Right atrium auricular region (tissue), 2 donors: ENCODE data around the gene MAN1B1. TPM values are rescaled to one million over a fixed set of nuclear protein-coding genes. Genes with fewer than 3 reads are reported as not detected.

Source experiments
- DNase-seq: peaks from one replicate; pipeline ENCODE4 v3.0.0-alpha.2; 2019; ENCODE audit warnings: low spot score
- H3K27ac ChIP-seq, 2 donors: fragments of 200-600 bp; sonication (generic); 1 replicate in 1 of 2; 2 replicates in 1 of 2; pipeline ENCODE4 v1.5.1; 2016 to 2019
- H3K27me3 ChIP-seq, 2 donors: fragments of 200-600 bp; sonication (generic); one replicate each; pipeline versions ENCODE4 v1.5.1 to v1.6.0; 2017 to 2019
- H3K36me3 ChIP-seq: fragments of 200-600 bp; sonication (generic); one replicate; pipeline ENCODE4 v1.5.1; 2016
- H3K4me1 ChIP-seq, 2 donors: fragments of 200-600 bp; sonication (generic); one replicate each; pipeline versions ENCODE4 v1.5.1 to v1.6.0; 2017 to 2019
- H3K4me3 ChIP-seq, 2 donors: fragments of 200-600 bp; sonication (generic); 1 replicate in 1 of 2; 2 replicates in 1 of 2; pipeline ENCODE4 v1.5.1; 2017 to 2019; ENCODE audit warnings: mild to moderate bottlenecking in 1 of 2, moderate library complexity in 1 of 2
- H3K9me3 ChIP-seq, 2 donors: fragments of 200-600 bp; sonication (generic); one replicate each; pipeline ENCODE4 v1.5.1; 2019
- CTCF ChIP-seq, 2 donors: fragments of 200-600 bp; sonication (generic); IDR thresholded peaks; one replicate each; pipeline ENCODE4 v1.5.1; 2019; ENCODE audit warnings: antibody characterized with exemption in 2 of 2
- total RNA-seq, 2 donors: library from RNA; depleted of rRNA; stranded (reverse); fragments of >200 nt; gene quantifications; one replicate each; pipeline ENCODE4 v1.1.0, GENCODE V29; 2016

MAN1B1 gene
- total RNA-seq, 2 donors from 2014 or later, result 20.9 to 26.8 TPM

GRCh38 chr9:137070906-137071275 is 15.9 kb upstream of the MAN1B1 start:
- no peak for TF ChIP-seq CTCF (IDR thresholded peaks at IDR 0.05)
- H3K4me1 ChIP-seq, result peaks cover 0 to 11% of the 10 kb centered on the region in 2 donors
- H3K9me3 ChIP-seq, result no peaks in the 10 kb centered on the region
- H3K4me3 ChIP-seq, result peak overlapping the region; percentile 29 to 50
- peak overlapping the region; percentile 73 to 78 for H3K27ac ChIP-seq
- no peaks in the 10 kb centered on the region for H3K36me3 ChIP-seq
- DNase-seq, result no peak
- H3K27me3 ChIP-seq, result peaks cover 0 to 3% of the 10 kb centered on the region in 2 donors

- DNase-seq, result no peak
- Histone ChIP-seq H3K4me3 (peak overlapping the region in 1 of 2 donors; percentile 50), H3K27ac (peak overlapping the region; percentile 73 to 78), H3K36me3 (no peaks in the 10 kb centered on the region), H3K27me3 (peaks cover 0 to 3% of the 10 kb centered on the region in 2 donors), H3K9me3 (no peaks in the 10 kb centered on the region), H3K4me1 (peaks cover 0 to 11% of the 10 kb centered on the region in 2 donors)
- TF ChIP-seq CTCF (IDR thresholded peaks at IDR 0.05), result no peak
Measured at GRCh38 chr9:137071282-137071681, 15.5 kb upstream of the MAN1B1 start.

- no peaks in the 10 kb centered on the region for H3K9me3 ChIP-seq
- H3K27ac ChIP-seq, result no peak overlapping the region
- no peak overlapping the region for H3K4me3 ChIP-seq
- DNase-seq, result no peak
- H3K27me3 ChIP-seq, result no peaks in the 10 kb centered on the region
- no peak for TF ChIP-seq CTCF (IDR thresholded peaks at IDR 0.05)
- H3K4me1 ChIP-seq, result peaks cover 0 to 30% of the 10 kb centered on the region in 2 donors
- H3K36me3 ChIP-seq, result peaks cover under 1% of the 10 kb centered on the region
Measured at GRCh38 chr9:137073992-137074399, 12.8 kb upstream of the MAN1B1 start.

- H3K4me1 ChIP-seq, result peaks cover 0 to 35% of the 10 kb centered on the region in 2 donors
- DNase-seq, result no peak
- TF ChIP-seq CTCF (IDR thresholded peaks at IDR 0.05), result no peak
- H3K9me3 ChIP-seq, result no peaks in the 10 kb centered on the region
- H3K27me3 ChIP-seq, result no peaks in the 10 kb centered on the region
- peaks cover 8% of the 10 kb centered on the region for H3K36me3 ChIP-seq
- H3K4me3 ChIP-seq, result no peak overlapping the region
- H3K27ac ChIP-seq, result no peak overlapping the region
Measured at GRCh38 chr9:137074657-137075274, 12.0 kb upstream of the MAN1B1 start.

GRCh38 chr9:137075275-137075775 is 11.5 kb upstream of the MAN1B1 start:
- Histone ChIP-seq H3K4me3 (no peak overlapping the region), H3K36me3 (peaks cover 13% of the 10 kb centered on the region), H3K27me3 (no peaks in the 10 kb centered on the region), H3K4me1 (peaks cover 0 to 35% of the 10 kb centered on the region in 2 donors), H3K27ac (no peak overlapping the region), H3K9me3 (no peaks in the 10 kb centered on the region)
- DNase-seq, result no peak
- no peak for TF ChIP-seq CTCF (IDR thresholded peaks at IDR 0.05)

GRCh38 chr9:137076636-137077009 is 10.2 kb upstream of the MAN1B1 start:
- H3K36me3 ChIP-seq, result peaks cover 24% of the 10 kb centered on the region
- DNase-seq, result no peak
- no peaks in the 10 kb centered on the region for H3K27me3 ChIP-seq
- H3K27ac ChIP-seq, result peak overlapping the region; percentile 80
- H3K4me3 ChIP-seq, result peak overlapping the region; percentile 70 to 74
- no peak for TF ChIP-seq CTCF (IDR thresholded peaks at IDR 0.05)
- H3K4me1 ChIP-seq, result peaks cover 0 to 24% of the 10 kb centered on the region in 2 donors
- H3K9me3 ChIP-seq, result no peaks in the 10 kb centered on the region
